GM12872 (cell line): ENCODE measurements around the gene ITGB8.

Experiments
- TF ChIP-seq, protein P1 (sequence below): IDR thresholded peaks from 3 replicates; pipeline ENCODE4 v1.5.1; 2011; ENCODE audit warnings: low read depth, mild to moderate bottlenecking, low read length, moderate library complexity; ENCODE audit not compliant: insufficient read depth

The ITGB8 gene

DNA sequence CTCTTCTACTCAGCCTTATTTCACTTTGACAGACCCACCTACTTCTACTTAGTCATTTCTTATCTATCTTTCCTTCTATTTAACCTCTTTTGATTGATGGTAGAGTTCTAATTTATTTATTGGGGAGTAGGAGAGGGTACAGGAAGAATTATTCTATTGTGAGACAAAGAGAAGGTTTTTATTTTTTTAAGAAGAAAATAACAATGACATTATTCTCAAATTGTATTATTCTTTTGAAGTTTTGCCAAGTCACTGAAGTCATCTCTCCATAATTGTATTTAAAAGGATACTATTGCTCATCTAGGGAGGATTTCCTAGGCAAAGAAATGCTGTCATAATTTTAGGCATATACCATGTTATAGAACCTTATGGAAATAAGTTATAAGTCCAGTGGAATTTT lies 52.7 kb downstream of the ITGB8 start:
- TF ChIP-seq, protein P1, sequence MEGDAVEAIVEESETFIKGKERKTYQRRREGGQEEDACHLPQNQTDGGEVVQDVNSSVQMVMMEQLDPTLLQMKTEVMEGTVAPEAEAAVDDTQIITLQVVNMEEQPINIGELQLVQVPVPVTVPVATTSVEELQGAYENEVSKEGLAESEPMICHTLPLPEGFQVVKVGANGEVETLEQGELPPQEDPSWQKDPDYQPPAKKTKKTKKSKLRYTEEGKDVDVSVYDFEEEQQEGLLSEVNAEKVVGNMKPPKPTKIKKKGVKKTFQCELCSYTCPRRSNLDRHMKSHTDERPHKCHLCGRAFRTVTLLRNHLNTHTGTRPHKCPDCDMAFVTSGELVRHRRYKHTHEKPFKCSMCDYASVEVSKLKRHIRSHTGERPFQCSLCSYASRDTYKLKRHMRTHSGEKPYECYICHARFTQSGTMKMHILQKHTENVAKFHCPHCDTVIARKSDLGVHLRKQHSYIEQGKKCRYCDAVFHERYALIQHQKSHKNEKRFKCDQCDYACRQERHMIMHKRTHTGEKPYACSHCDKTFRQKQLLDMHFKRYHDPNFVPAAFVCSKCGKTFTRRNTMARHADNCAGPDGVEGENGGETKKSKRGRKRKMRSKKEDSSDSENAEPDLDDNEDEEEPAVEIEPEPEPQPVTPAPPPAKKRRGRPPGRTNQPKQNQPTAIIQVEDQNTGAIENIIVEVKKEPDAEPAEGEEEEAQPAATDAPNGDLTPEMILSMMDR, result no peak

DNA sequence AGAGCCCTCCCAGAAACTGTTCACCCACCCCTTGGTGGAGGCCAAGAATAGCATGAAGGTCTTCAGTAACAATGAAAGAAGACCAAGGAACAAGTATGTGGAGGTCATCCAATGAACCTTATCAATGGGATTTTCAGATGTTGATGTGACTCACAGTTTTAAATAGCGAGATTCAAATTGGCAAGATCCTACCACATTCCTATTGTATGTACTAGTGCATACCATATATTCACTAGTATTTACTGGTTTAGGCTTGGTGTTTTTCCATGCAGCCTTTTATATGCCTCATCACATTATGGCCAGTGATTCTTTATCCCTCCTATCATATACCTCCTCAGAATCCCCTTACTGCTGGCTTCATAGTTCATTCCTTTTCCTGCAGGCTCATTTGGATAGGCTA lies 54.4 kb downstream of the ITGB8 start:
- TF ChIP-seq, protein P1, result no peak

DNA sequence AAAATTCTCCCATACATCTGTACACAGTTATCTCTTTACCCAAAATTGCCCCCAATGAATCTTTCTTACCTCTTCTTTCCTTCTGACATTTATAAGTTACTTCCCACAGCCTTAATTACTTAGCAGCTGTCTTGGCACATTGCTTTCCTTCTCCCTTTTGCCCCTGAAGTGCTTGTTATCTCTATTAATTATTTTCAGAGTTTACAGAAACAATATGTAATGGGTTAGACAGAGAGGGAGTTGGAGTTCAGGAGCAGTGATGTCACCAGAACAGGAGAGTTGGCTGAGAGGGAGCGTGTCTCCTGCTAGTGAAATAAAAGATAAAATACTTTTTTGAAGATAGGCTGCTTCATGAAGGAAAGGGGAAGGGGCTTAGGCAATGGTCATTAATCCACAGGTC lies 57.4 kb downstream of the ITGB8 start:
- TF ChIP-seq, protein P1, result no peak

DNA sequence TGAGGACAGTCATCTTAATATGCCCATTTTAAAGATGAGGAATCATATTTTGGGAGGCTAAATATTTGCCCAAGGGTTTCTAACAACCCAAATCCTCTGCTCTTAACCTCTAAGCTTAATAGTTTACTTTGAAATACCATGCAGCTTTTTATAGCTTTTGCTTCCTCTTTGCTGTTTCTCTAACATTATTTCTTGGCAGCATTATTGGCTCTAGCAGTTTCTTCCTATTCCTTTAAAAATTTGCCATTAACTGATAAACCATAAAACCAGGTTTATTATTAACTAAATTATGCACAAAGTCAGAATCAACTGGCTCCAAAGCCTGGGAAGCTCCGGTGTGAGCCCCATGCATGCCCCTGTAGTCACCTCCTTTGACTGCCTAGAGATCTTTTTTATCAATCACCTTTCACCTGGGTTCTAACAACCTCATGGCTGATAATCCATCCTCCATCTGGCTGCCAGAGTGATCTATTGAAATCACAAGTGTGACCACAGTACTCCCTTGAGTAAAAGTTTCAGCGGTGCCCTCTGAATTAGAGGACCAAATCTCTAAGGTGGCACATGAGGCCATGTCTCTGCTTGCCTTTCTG lies 62.4 kb downstream of the ITGB8 start:
- TF ChIP-seq, protein P1, result no peak

DNA sequence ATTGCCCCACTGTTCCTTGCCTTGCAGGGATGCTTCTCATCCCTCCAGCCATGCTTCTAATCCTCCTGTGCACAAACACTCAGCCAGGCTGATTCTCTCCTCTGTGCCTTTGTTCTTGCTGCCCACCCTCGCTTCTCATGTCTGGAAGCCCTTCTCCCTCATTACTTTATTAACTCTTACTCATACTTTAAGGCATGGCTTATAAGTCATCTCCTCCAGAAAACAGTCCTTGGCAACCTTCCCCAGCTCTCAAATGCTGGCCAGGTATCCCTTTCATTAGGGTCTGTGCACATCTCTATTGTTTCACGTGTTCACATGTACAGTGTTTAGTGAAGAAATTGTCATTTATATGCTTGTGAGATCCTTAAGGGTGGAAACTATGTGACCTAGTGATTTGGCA lies 62.9 kb downstream of the ITGB8 start:
- TF ChIP-seq, protein P1, result no peak

DNA sequence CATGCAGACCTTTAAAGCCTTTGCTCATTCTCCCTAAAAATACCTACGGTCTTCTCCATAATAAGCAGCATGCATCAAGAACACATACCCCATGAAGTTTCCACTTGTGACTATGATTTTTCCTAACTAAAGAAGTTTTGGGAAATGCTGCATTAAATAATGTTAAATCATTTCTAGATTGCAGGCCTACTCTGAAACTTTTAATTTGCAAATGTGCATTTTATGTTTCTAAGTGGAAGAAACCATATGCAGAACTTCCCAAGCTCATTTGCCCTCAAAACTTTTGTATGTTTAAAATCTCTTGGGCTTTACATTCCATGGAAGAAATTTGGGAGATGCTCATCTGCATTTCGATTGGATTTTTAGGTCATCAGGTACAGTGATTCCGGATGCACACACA lies 63.6 kb downstream of the ITGB8 start:
- TF ChIP-seq, protein P1, result no peak

DNA sequence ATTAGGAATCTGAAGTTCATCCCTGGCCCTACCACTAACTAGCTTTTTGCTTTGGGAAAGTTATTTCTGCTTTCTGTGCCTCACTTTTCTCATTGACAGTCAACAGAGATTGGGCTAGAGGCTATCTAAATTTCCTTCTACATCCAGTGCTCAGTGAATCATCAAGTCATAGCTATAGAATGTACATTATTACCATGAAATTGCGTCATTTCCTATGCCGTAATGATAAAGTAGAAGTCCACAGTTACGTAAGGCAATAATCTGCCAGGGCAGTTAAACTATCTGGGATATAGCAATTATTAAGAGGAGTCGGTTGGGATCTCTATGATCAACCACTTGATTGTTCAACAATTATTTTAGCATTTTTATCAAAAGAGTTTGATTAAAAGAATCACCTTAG lies 64.4 kb downstream of the ITGB8 start:
- TF ChIP-seq, protein P1, result no peak
